ENCODE data around the gene GPR146.
A peak's percentile ranks its signal among the peaks of the same experiment; 100 is the strongest.

The GPR146 gene

GRCh38 chr7:1083729-1084657 is 39.6 kb downstream of the GPR146 start:
- no peak for DNase-seq (ENCODE audit: insufficient read length, low spot score)
- FAIRE-seq = no peak
- TF ChIP-seq SPI1 (IDR thresholded peaks at IDR 0.05; ENCODE audit: low read depth, low read length) = no peak
- no peak for TF ChIP-seq POLR2A (IDR thresholded peaks at IDR 0.05; ENCODE audit: low read depth, low read length)
- TF ChIP-seq POU2F2 (IDR thresholded peaks at IDR 0.05; ENCODE audit: low read depth, low read length) = no peak
- no peak for TF ChIP-seq POLR2AphosphoS5 (IDR thresholded peaks at IDR 0.05; ENCODE audit: low read depth, low read length)
- no peak for TF ChIP-seq TAF1 (IDR thresholded peaks at IDR 0.05; ENCODE audit: low read depth, low read length)
- no peak for TF ChIP-seq PAX5 (IDR thresholded peaks at IDR 0.05; ENCODE audit: insufficient read depth, low read length, severe bottlenecking)

GRCh38 chr7:1085266-1085665 is 40.9 kb downstream of the GPR146 start:
- no peak for TF ChIP-seq POU2F2 (IDR thresholded peaks at IDR 0.05; ENCODE audit: low read depth, low read length)
- no peak for TF ChIP-seq TAF1 (IDR thresholded peaks at IDR 0.05; ENCODE audit: low read depth, low read length)
- TF ChIP-seq PAX5 (IDR thresholded peaks at IDR 0.05; ENCODE audit: insufficient read depth, low read length, severe bottlenecking) = no peak
- TF ChIP-seq SPI1 (IDR thresholded peaks at IDR 0.05; ENCODE audit: low read depth, low read length) = no peak
- no peak for TF ChIP-seq POLR2AphosphoS5 (IDR thresholded peaks at IDR 0.05; ENCODE audit: low read depth, low read length)
- TF ChIP-seq POLR2A (IDR thresholded peaks at IDR 0.05; ENCODE audit: low read depth, low read length) = no peak
- no peak for DNase-seq (ENCODE audit: insufficient read length, low spot score)

GRCh38 chr7:1085910-1086421 is 41.6 kb downstream of the GPR146 start:
- DNase-seq (ENCODE audit: insufficient read length, low spot score) (no peak), FAIRE-seq (no peak)

More at GRCh38 chr7:1085266-1085665, 40.9 kb downstream of the GPR146 start:
- FAIRE-seq = no peak

GRCh38 chr7:1086588-1087464 is 42.5 kb downstream of the GPR146 start:
- peak; percentile 97 for DNase-seq (ENCODE audit: insufficient read length, low spot score)
- no peak for TF ChIP-seq POU2F2 (IDR thresholded peaks at IDR 0.05; ENCODE audit: low read depth, low read length)
- TF ChIP-seq SPI1 (IDR thresholded peaks at IDR 0.05; ENCODE audit: low read depth, low read length) = no peak
- no peak for TF ChIP-seq PAX5 (IDR thresholded peaks at IDR 0.05; ENCODE audit: insufficient read depth, low read length, severe bottlenecking)
- TF ChIP-seq TAF1 (IDR thresholded peaks at IDR 0.05; ENCODE audit: low read depth, low read length) = no peak
- no peak for TF ChIP-seq POLR2AphosphoS5 (IDR thresholded peaks at IDR 0.05; ENCODE audit: low read depth, low read length)
- no peak for TF ChIP-seq POLR2A (IDR thresholded peaks at IDR 0.05; ENCODE audit: low read depth, low read length)
- peak; percentile 92 for FAIRE-seq

More at GRCh38 chr7:1085910-1086421, 41.6 kb downstream of the GPR146 start:
- TF ChIP-seq POLR2A (IDR thresholded peaks at IDR 0.05; ENCODE audit: low read depth, low read length) (no peak), PAX5 (IDR thresholded peaks at IDR 0.05; ENCODE audit: insufficient read depth, low read length, severe bottlenecking) (no peak), POU2F2 (IDR thresholded peaks at IDR 0.05; ENCODE audit: low read depth, low read length) (no peak), TAF1 (IDR thresholded peaks at IDR 0.05; ENCODE audit: low read depth, low read length) (no peak), SPI1 (IDR thresholded peaks at IDR 0.05; ENCODE audit: low read depth, low read length) (no peak), POLR2AphosphoS5 (IDR thresholded peaks at IDR 0.05; ENCODE audit: low read depth, low read length) (no peak)

GRCh38 chr7:1087465-1087814 is 43.1 kb downstream of the GPR146 start:
- DNase-seq (ENCODE audit: insufficient read length, low spot score) (no peak), FAIRE-seq (peak; percentile 60)
- TF ChIP-seq POLR2AphosphoS5 (IDR thresholded peaks at IDR 0.05; ENCODE audit: low read depth, low read length) (no peak), POU2F2 (IDR thresholded peaks at IDR 0.05; ENCODE audit: low read depth, low read length) (no peak), TAF1 (IDR thresholded peaks at IDR 0.05; ENCODE audit: low read depth, low read length) (no peak), POLR2A (IDR thresholded peaks at IDR 0.05; ENCODE audit: low read depth, low read length) (no peak), SPI1 (IDR thresholded peaks at IDR 0.05; ENCODE audit: low read depth, low read length) (no peak), PAX5 (IDR thresholded peaks at IDR 0.05; ENCODE audit: insufficient read depth, low read length, severe bottlenecking) (no peak)

- DNase-seq (ENCODE audit: insufficient read length, low spot score) = no peak
- FAIRE-seq = no peak
- no peak for TF ChIP-seq TAF1 (IDR thresholded peaks at IDR 0.05; ENCODE audit: low read depth, low read length)
- no peak for TF ChIP-seq POU2F2 (IDR thresholded peaks at IDR 0.05; ENCODE audit: low read depth, low read length)
- no peak for TF ChIP-seq POLR2AphosphoS5 (IDR thresholded peaks at IDR 0.05; ENCODE audit: low read depth, low read length)
- TF ChIP-seq POLR2A (IDR thresholded peaks at IDR 0.05; ENCODE audit: low read depth, low read length) = no peak
- TF ChIP-seq PAX5 (IDR thresholded peaks at IDR 0.05; ENCODE audit: insufficient read depth, low read length, severe bottlenecking) = no peak
- no peak for TF ChIP-seq SPI1 (IDR thresholded peaks at IDR 0.05; ENCODE audit: low read depth, low read length)
Measured at GRCh38 chr7:1087952-1088920, 43.9 kb downstream of the GPR146 start, which contains the start of gene GPER1. Gene GPER1 (plus strand): TSS chr7:1088113. CDS start chr7:1091729, 3,616 bp downstream.

- DNase-seq (ENCODE audit: insufficient read length, low spot score) = no peak
- no peak for TF ChIP-seq SPI1 (IDR thresholded peaks at IDR 0.05; ENCODE audit: low read depth, low read length)
- no peak for TF ChIP-seq POLR2A (IDR thresholded peaks at IDR 0.05; ENCODE audit: low read depth, low read length)
- TF ChIP-seq TAF1 (IDR thresholded peaks at IDR 0.05; ENCODE audit: low read depth, low read length) = no peak
- no peak for TF ChIP-seq POU2F2 (IDR thresholded peaks at IDR 0.05; ENCODE audit: low read depth, low read length)
- TF ChIP-seq PAX5 (IDR thresholded peaks at IDR 0.05; ENCODE audit: insufficient read depth, low read length, severe bottlenecking) = no peak
- no peak for TF ChIP-seq POLR2AphosphoS5 (IDR thresholded peaks at IDR 0.05; ENCODE audit: low read depth, low read length)
- FAIRE-seq = no peak
Measured at GRCh38 chr7:1090236-1090635, 45.9 kb downstream of the GPR146 start.

Data from GM12891 (cell line).